ENCODE data around the gene COG6.

Gene COG6

GRCh38 chr13:39682310-39682709 lies 26.8 kb downstream of the COG6 start:
- DNase-seq: no peak

GRCh38 chr13:39682788-39683187 lies 27.3 kb downstream of the COG6 start:
- peak in 1 of 5 experiments; percentile 49 for DNase-seq

- peak in 1 of 5 experiments; percentile 41 for DNase-seq
These were observed 29.2 kb downstream of the COG6 start for GRCh38 chr13:39684531-39685137.

- DNase-seq: no peak
These were observed 30.2 kb downstream of the COG6 start for GRCh38 chr13:39685652-39686051.

- no peak for DNase-seq
These were observed 32.8 kb downstream of the COG6 start for GRCh38 chr13:39688278-39688677.

- DNase-seq: peak in 1 of 5 experiments; percentile 81
These were observed 33.4 kb downstream of the COG6 start for GRCh38 chr13:39688699-39689405.

- DNase-seq: no peak
These were observed 37.4 kb downstream of the COG6 start for GRCh38 chr13:39692660-39693438.

- peak in 1 of 5 experiments; percentile 19 for DNase-seq
These were observed 43.8 kb downstream of the COG6 start for GRCh38 chr13:39699274-39699673.

GRCh38 chr13:39712626-39713025 lies 57.2 kb downstream of the COG6 start:
- DNase-seq: no peak

- no peak for DNase-seq
These were observed 73.7 kb downstream of the COG6 start for GRCh38 chr13:39729156-39729555.

GRCh38 chr13:39734952-39735351 lies 79.5 kb downstream of the COG6 start:
- no peak for DNase-seq

- DNase-seq: no peak
These were observed 81.6 kb downstream of the COG6 start for GRCh38 chr13:39737047-39737446.

- DNase-seq: no peak
These were observed 85.3 kb downstream of the COG6 start for GRCh38 chr13:39740761-39741160.

GRCh38 chr13:39748961-39749360 lies 93.5 kb downstream of the COG6 start:
- DNase-seq: no peak

- no peak for DNase-seq
These were observed 94.1 kb downstream of the COG6 start for GRCh38 chr13:39749528-39749927.

GRCh38 chr13:39751805-39752204 lies 96.3 kb downstream of the COG6 start:
- no peak for DNase-seq

GRCh38 chr13:39760521-39760920 lies 105.1 kb downstream of the COG6 start:
- no peak for DNase-seq

- peak in 1 of 5 experiments; percentile 31 for DNase-seq
These were observed 110.5 kb downstream of the COG6 start for GRCh38 chr13:39765801-39766463.

GRCh38 chr13:39766464-39767158 lies 111.1 kb downstream of the COG6 start:
- DNase-seq: no peak

- no peak for DNase-seq
These were observed 112.5 kb downstream of the COG6 start for GRCh38 chr13:39767791-39768517.

- DNase-seq: no peak
These were observed 113.5 kb downstream of the COG6 start for GRCh38 chr13:39768962-39769361.

Data from T-helper 2 cell (primary cell).